Activated naive CD4-positive, alpha-beta T cell treated with anti-CD3 and anti-CD28 coated beads, Interleukin-2, amount 50 U/mL, for 16 hours (primary cell): ENCODE measurements around the gene LANCL1.
"Not testable (repeated sequence)": the region's sequence is repeated elsewhere in the genome, so short reads cannot be mapped to it uniquely, and the experiment has no call there.

Source experiments
- DNase-seq: peaks from one replicate; pipeline ENCODE4 v3.0.0-alpha.2; 2020

The LANCL1 gene

DNA sequence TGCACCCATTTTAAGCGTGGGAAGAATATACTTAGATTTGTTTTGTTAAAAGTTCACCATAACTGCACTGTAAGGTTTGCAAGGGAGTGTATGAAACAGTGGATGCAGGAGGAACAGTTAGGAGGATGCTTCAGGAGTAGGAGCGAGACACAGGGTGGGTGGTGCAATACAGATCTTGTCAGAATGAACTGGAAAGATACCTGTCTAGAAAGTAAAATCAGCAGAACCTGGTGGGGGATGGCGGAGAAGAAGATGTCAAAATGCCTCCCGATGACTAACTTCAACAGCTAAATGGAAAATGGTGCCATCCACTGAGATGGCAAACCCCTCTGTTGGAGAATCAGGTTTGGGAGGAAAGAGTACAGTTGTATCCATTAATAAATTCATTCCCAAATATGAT, 18.2 kb downstream of the LANCL1 start:
- no peak for DNase-seq

GRCh38 chr2:210456571-210456970, 20.0 kb downstream of the LANCL1 start:
- DNase-seq, result no peak

- no peak for DNase-seq
These were observed 22.2 kb downstream of the LANCL1 start for GRCh38 chr2:210454336-210454735.

GRCh38 chr2:210452194-210452593, 24.4 kb downstream of the LANCL1 start:
- DNase-seq, result no peak

DNA sequence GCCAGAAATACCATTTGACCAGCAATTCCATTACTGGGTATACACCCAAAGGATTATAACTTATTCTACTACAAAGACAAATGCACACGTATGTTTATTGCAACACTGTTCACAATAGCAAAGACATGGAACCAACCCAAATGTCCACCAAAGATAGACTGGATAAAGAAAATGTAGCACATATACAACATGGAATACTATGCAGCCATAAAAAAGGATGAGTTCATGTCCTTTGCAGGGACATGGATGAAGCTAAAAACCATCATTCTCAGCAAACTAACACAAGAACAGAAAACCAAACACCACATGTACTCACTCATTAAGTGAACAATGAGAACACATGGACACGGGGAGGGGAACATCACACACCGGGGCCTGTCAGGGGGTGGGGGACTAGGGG, 25.6 kb downstream of the LANCL1 start:
- not testable (repeated sequence) for DNase-seq

- no peak for DNase-seq
These were observed 30.8 kb downstream of the LANCL1 start for GRCh38 chr2:210445732-210446131.

DNA sequence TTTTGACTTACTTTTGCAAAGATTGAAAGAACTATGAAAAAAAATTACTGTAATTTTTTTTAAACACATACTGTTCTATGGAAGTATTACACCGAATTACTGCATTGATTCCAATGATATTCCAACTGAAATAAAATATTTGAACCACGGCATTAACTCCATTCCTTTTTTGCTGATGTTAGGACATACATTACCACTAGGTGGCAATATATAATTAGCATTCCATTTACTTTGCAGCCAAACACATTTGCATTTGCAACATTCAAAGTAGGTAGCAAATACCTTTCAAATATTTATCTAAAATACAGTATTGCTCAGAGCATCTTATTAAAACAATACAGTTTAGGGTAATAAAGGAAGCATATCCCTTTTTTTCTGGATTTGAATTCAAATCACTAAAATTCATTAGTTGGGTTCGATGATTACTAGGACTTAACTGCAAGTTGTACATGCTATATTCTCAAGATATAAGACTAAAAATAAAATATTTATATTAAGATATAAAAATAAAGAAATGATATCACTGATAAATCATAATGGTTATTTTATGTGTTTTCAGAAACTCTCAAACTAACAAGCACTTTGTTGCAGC, 31.3 kb downstream of the LANCL1 start:
- DNase-seq, result no peak

GRCh38 chr2:210443527-210443926, 33.0 kb downstream of the LANCL1 start:
- DNase-seq, result no peak

- no peak for DNase-seq
These were observed 33.7 kb downstream of the LANCL1 start for GRCh38 chr2:210442878-210443277.

GRCh38 chr2:210442457-210442856, 34.1 kb downstream of the LANCL1 start:
- DNase-seq, result no peak

- no peak for DNase-seq
These were observed 36.4 kb downstream of the LANCL1 start for GRCh38 chr2:210440206-210440605.

DNA sequence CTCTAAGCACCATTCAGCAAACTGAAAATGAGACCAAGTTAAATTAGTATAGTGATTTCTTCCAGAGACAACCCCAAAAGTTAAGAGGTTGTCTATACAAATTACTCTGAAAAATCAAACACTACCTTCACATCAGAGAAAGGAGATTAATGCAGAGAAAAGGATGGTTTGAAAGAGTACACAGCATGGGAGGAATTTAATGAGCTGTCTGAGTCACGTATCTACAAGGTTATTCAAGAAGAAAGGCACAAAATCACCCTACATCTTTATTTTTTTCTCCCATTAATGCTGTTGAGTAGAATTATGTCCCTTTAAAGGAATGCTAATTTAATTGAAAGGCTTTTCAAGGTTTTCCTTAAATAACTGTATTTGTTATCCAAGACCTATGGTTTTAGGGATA, 41.1 kb downstream of the LANCL1 start:
- DNase-seq, result no peak

- DNase-seq, result no peak
These were observed 43.9 kb downstream of the LANCL1 start for GRCh38 chr2:210432633-210433032.

GRCh38 chr2:210429403-210430137, 47.0 kb downstream of the LANCL1 start:
- no peak for DNase-seq

DNA sequence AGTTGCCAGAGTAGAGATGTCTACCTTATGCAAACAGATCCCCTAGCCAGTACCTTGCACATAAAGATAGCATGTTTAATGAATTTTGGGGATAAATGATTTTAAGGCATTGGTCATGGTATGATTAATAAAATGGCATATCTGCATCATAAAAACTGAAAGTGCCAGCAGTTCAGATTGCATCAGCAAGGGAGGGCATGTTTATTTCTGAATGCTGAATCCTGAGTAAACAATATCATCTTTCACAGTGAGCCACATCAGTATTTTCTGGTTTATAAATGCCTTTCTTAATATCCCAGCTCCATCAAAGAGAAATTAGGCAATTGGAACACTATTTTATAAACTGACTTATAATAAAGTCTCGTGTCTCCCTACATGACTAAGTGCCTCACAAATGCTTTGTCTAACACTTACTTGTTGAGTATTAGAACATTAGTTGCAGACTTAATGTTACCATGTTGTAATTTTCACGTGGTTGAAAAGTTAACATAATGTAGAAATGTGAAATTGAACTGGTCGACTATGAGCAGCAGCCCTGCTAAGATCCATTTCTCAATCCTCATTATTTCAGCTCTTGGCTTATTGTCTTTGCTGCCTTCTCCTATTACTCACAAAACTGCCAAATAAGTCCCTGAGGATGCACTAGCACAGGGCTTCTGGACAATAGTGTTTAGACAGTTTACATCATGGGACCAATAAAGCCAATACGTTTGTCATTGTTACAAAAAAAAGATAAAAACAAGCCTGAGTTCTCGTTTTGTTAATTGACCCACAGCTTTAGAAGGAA, 48.0 kb downstream of the LANCL1 start:
- DNase-seq, result no peak

DNA sequence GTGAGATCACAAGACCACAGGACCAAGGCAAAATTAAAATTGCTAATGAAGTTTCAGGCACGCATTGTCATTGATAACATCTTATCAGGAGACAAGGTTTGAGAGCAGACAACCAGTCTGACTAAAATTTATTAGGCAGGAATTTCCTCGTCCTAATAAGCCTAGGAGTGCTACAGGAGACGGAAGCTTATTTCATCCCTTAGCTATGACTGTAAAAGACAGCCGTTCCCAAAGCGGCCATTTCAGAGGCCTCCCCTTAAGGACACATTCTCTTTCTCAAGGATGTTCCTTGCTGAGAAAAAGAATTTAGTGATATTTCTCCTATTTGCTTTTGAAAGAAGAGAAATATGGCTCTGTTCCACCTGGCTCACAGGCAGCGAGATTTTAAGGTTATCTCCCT, 49.2 kb downstream of the LANCL1 start:
- not testable (repeated sequence) for DNase-seq

GRCh38 chr2:210422366-210422765, 54.2 kb downstream of the LANCL1 start:
- no peak for DNase-seq

GRCh38 chr2:210421916-210422315, 54.6 kb downstream of the LANCL1 start:
- no peak for DNase-seq

GRCh38 chr2:210412660-210413059, 63.9 kb downstream of the LANCL1 start:
- DNase-seq, result no peak

- no peak for DNase-seq
These were observed 66.0 kb downstream of the LANCL1 start for GRCh38 chr2:210410542-210410941.

- DNase-seq, result no peak
These were observed 77.0 kb downstream of the LANCL1 start for GRCh38 chr2:210399440-210400041.

GRCh38 chr2:210392469-210392881, 84.1 kb downstream of the LANCL1 start:
- no peak for DNase-seq

DNA sequence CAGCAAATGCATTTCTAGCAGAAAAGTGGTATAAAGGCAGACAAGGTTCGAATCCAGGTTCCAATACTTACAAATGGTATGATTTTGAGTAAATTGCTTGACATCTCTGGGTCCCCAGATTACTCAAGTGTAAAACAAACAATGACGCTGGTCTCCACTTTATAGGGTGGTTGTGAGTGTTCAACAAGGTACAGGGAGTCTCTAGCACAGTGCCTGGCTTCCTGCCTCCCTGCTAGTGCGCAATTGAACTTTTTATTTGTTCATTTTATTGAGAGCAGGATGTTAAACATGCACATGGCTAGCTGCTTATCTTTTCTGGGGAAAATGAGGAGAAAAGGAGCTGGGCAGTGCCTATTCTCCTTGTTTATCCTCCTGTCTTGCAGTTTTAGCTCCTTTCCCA, 86.7 kb downstream of the LANCL1 start:
- DNase-seq, result no peak

- no peak for DNase-seq
These were observed 88.4 kb downstream of the LANCL1 start for GRCh38 chr2:210388148-210388547.
